WTC11 (cell line): Measurements from ENCODE around the gene ZNF10. TPM values are rescaled to one million over a fixed set of nuclear protein-coding genes. Genes with fewer than 3 reads are reported as not detected.

Experiments
- ATAC-seq: fragments of 200-7000 bp; cut with Tn5 transposase; 2 replicates; pipeline ENCODE4 v1.10.0; 2021; ENCODE audit warnings: mild to moderate bottlenecking, moderate library complexity
- CTCF ChIA-PET: fragments of 300-600 bp; sonication (Branson Sonifier 250); formaldehyde crosslinking; loops from one replicate; lab custom pipeline; 2021; ENCODE audit warnings: antibody characterized with exemption; lab: Charles Lee
- POLR2A ChIA-PET: fragments of 350-600 bp; sonication (Branson Sonifier 250); formaldehyde crosslinking; loops from one replicate; lab custom pipeline; 2021; ENCODE audit warnings: antibody characterized with exemption; lab: Charles Lee
- DNase-seq: peaks from one replicate; pipeline ENCODE4 v3.0.0; 2021; ENCODE audit warnings: low spot score
- H3K27ac Mint-ChIP-seq: 2 replicates; pipeline ENCODE4 v1.8.0; 2021; ENCODE audit warnings: mixed read lengths
- H3K27me3 Mint-ChIP-seq: 2 replicates; pipeline ENCODE4 v1.8.0; 2021; ENCODE audit warnings: low read depth, mild to moderate bottlenecking, moderate library complexity, mixed read lengths
- H3K36me3 Mint-ChIP-seq: 2 replicates; pipeline ENCODE4 v1.8.0; 2021; ENCODE audit warnings: mixed read lengths
- H3K4me1 Mint-ChIP-seq: 2 replicates; pipeline ENCODE4 v1.8.0; 2022; ENCODE audit warnings: mixed read lengths
- H3K4me3 Mint-ChIP-seq: 2 replicates; pipeline ENCODE4 v1.8.0; 2021; ENCODE audit warnings: mild to moderate bottlenecking, moderate library complexity, mixed read lengths
- H3K9me3 Mint-ChIP-seq: 2 replicates; pipeline ENCODE4 v1.8.0; 2021; ENCODE audit warnings: mixed read lengths
- ATF1 ChIP-seq: sonication (generic); formaldehyde crosslinking; IDR thresholded peaks from 2 replicates; pipeline ENCODE4 v1.8.1; 2023; ENCODE audit warnings: mild to moderate bottlenecking, moderate library complexity, missing genetic modification reagents
- CBFB ChIP-seq: sonication (generic); formaldehyde crosslinking; IDR thresholded peaks from 2 replicates; pipeline ENCODE4 v1.8.1; 2022; ENCODE audit warnings: mild to moderate bottlenecking, low read depth, missing genetic modification reagents
- CREB1 ChIP-seq: sonication (generic); formaldehyde crosslinking; IDR thresholded peaks from 2 replicates; pipeline ENCODE4 v1.8.0; 2023; ENCODE audit warnings: mild to moderate bottlenecking, missing genetic modification reagents
- ESRRA ChIP-seq: sonication (generic); formaldehyde crosslinking; IDR thresholded peaks from 2 replicates; pipeline ENCODE4 v1.8.1; 2022; ENCODE audit warnings: mild to moderate bottlenecking, missing genetic modification reagents, borderline replicate concordance
- ETV6 ChIP-seq: sonication (generic); formaldehyde crosslinking; IDR thresholded peaks from 2 replicates; pipeline ENCODE4 v1.8.1; 2022; ENCODE audit warnings: mild to moderate bottlenecking, missing genetic modification reagents
- HMGA2 ChIP-seq: fragments of 250-450 bp; sonication (Bioruptor Pico); IDR thresholded peaks from 2 replicates; pipeline ENCODE4 v1.4.0; 2021; ENCODE audit warnings: mild to moderate bottlenecking, moderate library complexity
- HMGXB4 ChIP-seq: sonication (generic); formaldehyde crosslinking; IDR thresholded peaks from 2 replicates; pipeline ENCODE4 v1.8.1; 2023; ENCODE audit warnings: mild to moderate bottlenecking, moderate library complexity, missing genetic modification reagents
- JUN ChIP-seq: sonication (generic); formaldehyde crosslinking; IDR thresholded peaks from 2 replicates; pipeline ENCODE4 v1.8.0; 2023; ENCODE audit warnings: mild to moderate bottlenecking, missing genetic modification reagents
- NFE2L1 ChIP-seq: sonication (generic); formaldehyde crosslinking; IDR thresholded peaks from 2 replicates; pipeline ENCODE4 v1.8.1; 2023; ENCODE audit warnings: missing genetic modification reagents
- NR2C2 ChIP-seq: sonication (generic); formaldehyde crosslinking; IDR thresholded peaks from 2 replicates; pipeline ENCODE4 v1.8.0; 2022; ENCODE audit warnings: mild to moderate bottlenecking, missing genetic modification reagents
- SMAD3 ChIP-seq: sonication (generic); formaldehyde crosslinking; IDR thresholded peaks from 2 replicates; pipeline ENCODE4 v1.8.0; 2022; ENCODE audit warnings: missing genetic modification reagents, mild to moderate bottlenecking, borderline replicate concordance
- SOX15 ChIP-seq: fragments of 250-450 bp; sonication (Bioruptor Pico); IDR thresholded peaks from 2 replicates; pipeline ENCODE4 v1.9.0; 2021; ENCODE audit warnings: mild to moderate bottlenecking
- SP1 ChIP-seq: sonication (generic); formaldehyde crosslinking; conservative IDR thresholded peaks from 2 replicates; pipeline ENCODE4 v1.8.1; 2022; ENCODE audit warnings: missing genetic modification reagents
- TEAD1 ChIP-seq: sonication (generic); formaldehyde crosslinking; IDR thresholded peaks from 2 replicates; pipeline ENCODE4 v1.8.0; 2022; ENCODE audit warnings: mild to moderate bottlenecking, missing genetic modification reagents
- TEAD4 ChIP-seq: sonication (generic); formaldehyde crosslinking; IDR thresholded peaks from 2 replicates; pipeline ENCODE4 v1.8.0; 2022; ENCODE audit warnings: mild to moderate bottlenecking, missing genetic modification reagents
- ZMAT4 ChIP-seq: fragments of 250-450 bp; sonication (Bioruptor Pico); IDR thresholded peaks from 2 replicates; pipeline ENCODE4 v1.9.0; 2021; ENCODE audit warnings: mild to moderate bottlenecking
- ZNF423 ChIP-seq: fragments of 250-450 bp; sonication (Bioruptor Pico); IDR thresholded peaks from 2 replicates; pipeline ENCODE4 v2.1.2; 2022; ENCODE audit warnings: mild to moderate bottlenecking, moderate library complexity
- total RNA-seq: library from RNA; stranded (reverse); gene quantifications from 3 replicates; pipeline ENCODE4 v1.2.3, GENCODE V29; 2021
- TF ChIP-seq, protein P1 (sequence below): sonication (generic); formaldehyde crosslinking; IDR thresholded peaks from 2 replicates; pipeline ENCODE4 v1.8.1; 2022; ENCODE audit warnings: low read depth, mild to moderate bottlenecking, moderate library complexity, missing genetic modification reagents, borderline replicate concordance
- TF ChIP-seq, protein P2 (sequence below): fragments of 250-450 bp; sonication (Bioruptor Pico); IDR thresholded peaks from 2 replicates; pipeline ENCODE4 v1.9.0; 2021; ENCODE audit warnings: mild to moderate bottlenecking
- TF ChIP-seq, protein P3 (sequence below): sonication (generic); formaldehyde crosslinking; IDR thresholded peaks from 2 replicates; pipeline ENCODE4 v1.8.0; 2022; ENCODE audit warnings: missing genetic modification reagents
- TF ChIP-seq, protein P4 (sequence below): sonication (generic); formaldehyde crosslinking; IDR thresholded peaks from 2 replicates; pipeline ENCODE4 v1.8.1; 2022; ENCODE audit warnings: low read depth, missing genetic modification reagents, borderline replicate concordance

ZNF10 gene
- total RNA-seq, 1 experiment from 2014 or later, result 10.5 TPM

DNA sequence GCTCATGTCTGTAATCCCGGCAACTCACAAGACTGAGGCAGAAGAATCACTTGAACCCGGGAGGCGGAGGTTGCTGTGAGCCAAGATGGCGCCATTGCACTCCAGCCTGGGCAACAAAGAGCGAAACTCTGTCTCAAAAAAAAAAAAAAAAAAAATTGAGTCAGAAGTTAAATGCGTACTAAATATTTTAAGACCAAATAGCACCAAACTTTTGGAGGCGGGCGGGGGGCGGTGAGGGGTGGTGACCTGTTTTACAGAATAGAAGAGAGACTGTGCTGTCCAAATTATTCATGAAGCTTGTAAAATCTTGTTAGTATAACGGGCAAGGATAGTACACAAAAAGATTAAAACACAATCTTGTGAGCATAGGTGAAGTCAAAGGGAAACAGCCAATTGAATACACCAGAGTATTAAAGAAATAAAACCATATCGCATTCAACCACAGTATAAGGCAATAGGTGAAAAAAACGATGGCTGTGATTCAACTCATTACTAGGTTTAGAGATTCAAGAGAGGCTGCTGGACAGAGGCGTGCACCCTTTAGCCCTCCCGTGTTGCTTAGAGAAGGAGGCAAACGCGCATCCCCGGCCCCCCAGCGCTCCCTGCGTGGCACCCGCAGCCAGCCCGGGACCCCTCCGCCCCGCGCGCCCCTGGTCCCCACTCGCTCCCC, 924 bp upstream of the ZNF10 start (continued):
- TF ChIP-seq NR2C2 (CRISPR knock-in tag), result no peak
- TF ChIP-seq ZNF423 (CRISPR knock-in tag), result no peak
- TF ChIP-seq, protein P1, sequence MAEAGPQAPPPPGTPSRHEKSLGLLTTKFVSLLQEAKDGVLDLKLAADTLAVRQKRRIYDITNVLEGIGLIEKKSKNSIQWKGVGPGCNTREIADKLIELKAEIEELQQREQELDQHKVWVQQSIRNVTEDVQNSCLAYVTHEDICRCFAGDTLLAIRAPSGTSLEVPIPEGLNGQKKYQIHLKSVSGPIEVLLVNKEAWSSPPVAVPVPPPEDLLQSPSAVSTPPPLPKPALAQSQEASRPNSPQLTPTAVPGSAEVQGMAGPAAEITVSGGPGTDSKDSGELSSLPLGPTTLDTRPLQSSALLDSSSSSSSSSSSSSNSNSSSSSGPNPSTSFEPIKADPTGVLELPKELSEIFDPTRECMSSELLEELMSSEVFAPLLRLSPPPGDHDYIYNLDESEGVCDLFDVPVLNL (CRISPR knock-in tag), result no peak

DNA sequence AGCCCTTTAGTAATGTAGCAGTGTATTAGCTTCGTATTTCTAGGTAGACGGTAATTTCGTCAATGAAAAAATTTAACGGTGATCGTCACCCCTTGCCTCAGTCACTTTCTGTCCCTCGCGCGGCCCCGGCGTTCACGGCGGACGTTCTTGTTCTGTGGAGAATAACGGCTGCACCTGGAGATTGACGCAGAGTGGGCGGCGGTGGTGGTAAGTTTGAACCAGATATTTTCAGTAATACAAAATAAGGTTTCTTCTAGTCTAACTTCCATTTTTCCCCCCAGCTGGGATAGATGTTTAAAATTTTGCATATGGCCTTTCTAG, 341 bp downstream of the ZNF10 start:
- peaks cover 35% of the 10 kb centered on the region for H3K9me3 Mint-ChIP-seq
- CTCF ChIA-PET, result interaction anchor here (1.5 kb wide), 1 partner anchor 50 kb away, joined by 9 read pairs; the partner anchor contains the start of gene ZNF268
- H3K4me3 Mint-ChIP-seq, result peak overlapping the region; percentile 96
- TF ChIP-seq ETV6 (CRISPR knock-in tag), result no peak
- no peak for TF ChIP-seq SMAD3 (CRISPR knock-in tag)
- TF ChIP-seq HMGXB4 (CRISPR knock-in tag), result no peak
- no peak for TF ChIP-seq ATF1 (CRISPR knock-in tag)
- no peak for TF ChIP-seq NFE2L1 (CRISPR knock-in tag)
- TF ChIP-seq CREB1 (CRISPR knock-in tag), result no peak
- TF ChIP-seq JUN (CRISPR knock-in tag), result no peak
- TF ChIP-seq ESRRA (CRISPR knock-in tag), result no peak
- TF ChIP-seq HMGA2 (CRISPR knock-in tag), result no peak
- no peak for TF ChIP-seq TEAD4 (CRISPR knock-in tag)
- TF ChIP-seq, protein P2, sequence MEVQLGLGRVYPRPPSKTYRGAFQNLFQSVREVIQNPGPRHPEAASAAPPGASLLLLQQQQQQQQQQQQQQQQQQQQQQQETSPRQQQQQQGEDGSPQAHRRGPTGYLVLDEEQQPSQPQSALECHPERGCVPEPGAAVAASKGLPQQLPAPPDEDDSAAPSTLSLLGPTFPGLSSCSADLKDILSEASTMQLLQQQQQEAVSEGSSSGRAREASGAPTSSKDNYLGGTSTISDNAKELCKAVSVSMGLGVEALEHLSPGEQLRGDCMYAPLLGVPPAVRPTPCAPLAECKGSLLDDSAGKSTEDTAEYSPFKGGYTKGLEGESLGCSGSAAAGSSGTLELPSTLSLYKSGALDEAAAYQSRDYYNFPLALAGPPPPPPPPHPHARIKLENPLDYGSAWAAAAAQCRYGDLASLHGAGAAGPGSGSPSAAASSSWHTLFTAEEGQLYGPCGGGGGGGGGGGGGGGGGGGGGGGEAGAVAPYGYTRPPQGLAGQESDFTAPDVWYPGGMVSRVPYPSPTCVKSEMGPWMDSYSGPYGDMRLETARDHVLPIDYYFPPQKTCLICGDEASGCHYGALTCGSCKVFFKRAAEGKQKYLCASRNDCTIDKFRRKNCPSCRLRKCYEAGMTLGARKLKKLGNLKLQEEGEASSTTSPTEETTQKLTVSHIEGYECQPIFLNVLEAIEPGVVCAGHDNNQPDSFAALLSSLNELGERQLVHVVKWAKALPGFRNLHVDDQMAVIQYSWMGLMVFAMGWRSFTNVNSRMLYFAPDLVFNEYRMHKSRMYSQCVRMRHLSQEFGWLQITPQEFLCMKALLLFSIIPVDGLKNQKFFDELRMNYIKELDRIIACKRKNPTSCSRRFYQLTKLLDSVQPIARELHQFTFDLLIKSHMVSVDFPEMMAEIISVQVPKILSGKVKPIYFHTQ (CRISPR knock-in tag), result no peak
- no peak for TF ChIP-seq ZMAT4
- no peak for TF ChIP-seq SP1 (CRISPR knock-in tag)
- no peak for TF ChIP-seq SOX15 (CRISPR knock-in tag)
- TF ChIP-seq TEAD1 (CRISPR knock-in tag), result no peak
- no peak for ATAC-seq
- POLR2A ChIA-PET, result interaction anchor here (1.5 kb wide), 1 partner anchor 51 kb away, joined by 6 read pairs; no protein-coding TSS in a partner anchor
- DNase-seq, result peak; percentile 17
- peaks cover 7% of the 10 kb centered on the region for H3K4me1 Mint-ChIP-seq
- H3K36me3 Mint-ChIP-seq, result peaks cover 70% of the 10 kb centered on the region
- peak overlapping the region; percentile 100 for H3K27ac Mint-ChIP-seq
- H3K27me3 Mint-ChIP-seq, result peaks cover 1% of the 10 kb centered on the region

DNA sequence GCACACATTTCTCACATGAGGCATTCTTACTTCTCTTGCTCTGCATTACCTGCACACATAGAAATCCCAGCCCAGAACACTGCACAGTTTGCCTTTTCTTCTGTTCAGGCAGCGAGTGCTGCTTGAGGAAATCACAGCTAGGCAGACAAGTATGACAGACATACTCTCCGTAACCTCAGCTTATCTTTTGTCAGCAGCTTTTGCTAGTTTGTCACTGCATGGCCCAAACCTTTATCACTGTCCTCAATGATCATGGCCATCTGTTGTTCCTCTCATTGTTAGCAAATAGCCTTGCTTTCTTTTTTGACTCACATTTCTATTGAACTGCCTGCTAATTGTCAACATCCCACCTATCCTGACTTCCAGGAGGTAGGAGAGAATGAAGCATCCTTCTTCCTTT, 5.3 kb downstream of the ZNF10 start:
- POLR2A ChIA-PET, result no interaction called here
- CTCF ChIA-PET, result no interaction called here
- Mint-ChIP-seq H3K27me3 (no peaks in the 10 kb centered on the region; the same call in 1 of the 2 replicates), H3K4me3 (no peak overlapping the region), H3K36me3 (peaks cover 84% of the 10 kb centered on the region), H3K27ac (no peak overlapping the region), H3K4me1 (peaks cover 7% of the 10 kb centered on the region), H3K9me3 (peaks cover 59% of the 10 kb centered on the region)
- DNase-seq (no peak), ATAC-seq (no peak)
- TF ChIP-seq SOX15 (CRISPR knock-in tag) (no peak), CBFB (no peak)
- TF ChIP-seq, protein P3, sequence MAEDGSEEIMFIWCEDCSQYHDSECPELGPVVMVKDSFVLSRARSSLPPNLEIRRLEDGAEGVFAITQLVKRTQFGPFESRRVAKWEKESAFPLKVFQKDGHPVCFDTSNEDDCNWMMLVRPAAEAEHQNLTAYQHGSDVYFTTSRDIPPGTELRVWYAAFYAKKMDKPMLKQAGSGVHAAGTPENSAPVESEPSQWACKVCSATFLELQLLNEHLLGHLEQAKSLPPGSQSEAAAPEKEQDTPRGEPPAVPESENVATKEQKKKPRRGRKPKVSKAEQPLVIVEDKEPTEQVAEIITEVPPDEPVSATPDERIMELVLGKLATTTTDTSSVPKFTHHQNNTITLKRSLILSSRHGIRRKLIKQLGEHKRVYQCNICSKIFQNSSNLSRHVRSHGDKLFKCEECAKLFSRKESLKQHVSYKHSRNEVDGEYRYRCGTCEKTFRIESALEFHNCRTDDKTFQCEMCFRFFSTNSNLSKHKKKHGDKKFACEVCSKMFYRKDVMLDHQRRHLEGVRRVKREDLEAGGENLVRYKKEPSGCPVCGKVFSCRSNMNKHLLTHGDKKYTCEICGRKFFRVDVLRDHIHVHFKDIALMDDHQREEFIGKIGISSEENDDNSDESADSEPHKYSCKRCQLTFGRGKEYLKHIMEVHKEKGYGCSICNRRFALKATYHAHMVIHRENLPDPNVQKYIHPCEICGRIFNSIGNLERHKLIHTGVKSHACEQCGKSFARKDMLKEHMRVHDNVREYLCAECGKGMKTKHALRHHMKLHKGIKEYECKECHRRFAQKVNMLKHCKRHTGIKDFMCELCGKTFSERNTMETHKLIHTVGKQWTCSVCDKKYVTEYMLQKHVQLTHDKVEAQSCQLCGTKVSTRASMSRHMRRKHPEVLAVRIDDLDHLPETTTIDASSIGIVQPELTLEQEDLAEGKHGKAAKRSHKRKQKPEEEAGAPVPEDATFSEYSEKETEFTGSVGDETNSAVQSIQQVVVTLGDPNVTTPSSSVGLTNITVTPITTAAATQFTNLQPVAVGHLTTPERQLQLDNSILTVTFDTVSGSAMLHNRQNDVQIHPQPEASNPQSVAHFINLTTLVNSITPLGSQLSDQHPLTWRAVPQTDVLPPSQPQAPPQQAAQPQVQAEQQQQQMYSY (CRISPR knock-in tag), result no peak
- TF ChIP-seq, protein P4, sequence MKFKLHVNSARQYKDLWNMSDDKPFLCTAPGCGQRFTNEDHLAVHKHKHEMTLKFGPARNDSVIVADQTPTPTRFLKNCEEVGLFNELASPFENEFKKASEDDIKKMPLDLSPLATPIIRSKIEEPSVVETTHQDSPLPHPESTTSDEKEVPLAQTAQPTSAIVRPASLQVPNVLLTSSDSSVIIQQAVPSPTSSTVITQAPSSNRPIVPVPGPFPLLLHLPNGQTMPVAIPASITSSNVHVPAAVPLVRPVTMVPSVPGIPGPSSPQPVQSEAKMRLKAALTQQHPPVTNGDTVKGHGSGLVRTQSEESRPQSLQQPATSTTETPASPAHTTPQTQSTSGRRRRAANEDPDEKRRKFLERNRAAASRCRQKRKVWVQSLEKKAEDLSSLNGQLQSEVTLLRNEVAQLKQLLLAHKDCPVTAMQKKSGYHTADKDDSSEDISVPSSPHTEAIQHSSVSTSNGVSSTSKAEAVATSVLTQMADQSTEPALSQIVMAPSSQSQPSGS (CRISPR knock-in tag), result no peak
